ENCODE results near the gene WDR59.

GRCh38 chr16:74868501-74868900 is 116.4 kb downstream of the WDR59 start:
- TF ChIP-seq POLR2A (IDR thresholded peaks at IDR 0.05; ENCODE audit: low read length) (no peak), GATA1 (IDR thresholded peaks at IDR 0.05; ENCODE audit: low read depth, low read length) (no peak)
